Stomach (tissue), 4 donors: ENCODE results near the gene C17orf107.

Experiments used
- CTCF ChIP-seq, 7 experiments: fragments of 450-650 bp in 4 of 7; fragments of 200-600 bp in 3 of 7; sonication (generic) in 3 of 7; IDR thresholded peaks; one replicate each; pipeline ENCODE4 v1.5.1; 2016 to 2019; ENCODE audit warnings: antibody characterized with exemption in 7 of 7, control low read depth in 2 of 7, mild to moderate bottlenecking in 1 of 7
- POLR2A ChIP-seq, 4 donors: fragments of 450-650 bp; IDR thresholded peaks; one replicate each; pipeline ENCODE4 v1.6.1; 2016; ENCODE audit warnings: antibody characterized with exemption in 4 of 4, control low read depth in 2 of 4, mild to moderate bottlenecking in 1 of 4, moderate library complexity in 1 of 4

GRCh38 chr17:4908711-4909496 is 9.6 kb downstream of the C17orf107 start:
- TF ChIP-seq POLR2A (IDR thresholded peaks at IDR 0.05) (no peak), CTCF (IDR thresholded peaks at IDR 0.05) (peak in 5 of 7 experiments; percentile 70 to 90 (median 85))
